Panc1 (cell line): ENCODE results near the gene GNMT.

ENCODE experiments used
- SIN3A ChIP-seq: IDR thresholded peaks from 2 replicates; pipeline ENCODE4 v1.6.1; 2012; ENCODE audit warnings: low read depth, mild to moderate bottlenecking, low read length, moderate library complexity, borderline replicate concordance; ENCODE audit not compliant: insufficient read depth
- TF ChIP-seq, protein P1 (sequence below): fragments of 450-650 bp; IDR thresholded peaks from 2 replicates; pipeline ENCODE4 v1.5.1; 2017; ENCODE audit warnings: mild to moderate bottlenecking

- TF ChIP-seq, protein P1, sequence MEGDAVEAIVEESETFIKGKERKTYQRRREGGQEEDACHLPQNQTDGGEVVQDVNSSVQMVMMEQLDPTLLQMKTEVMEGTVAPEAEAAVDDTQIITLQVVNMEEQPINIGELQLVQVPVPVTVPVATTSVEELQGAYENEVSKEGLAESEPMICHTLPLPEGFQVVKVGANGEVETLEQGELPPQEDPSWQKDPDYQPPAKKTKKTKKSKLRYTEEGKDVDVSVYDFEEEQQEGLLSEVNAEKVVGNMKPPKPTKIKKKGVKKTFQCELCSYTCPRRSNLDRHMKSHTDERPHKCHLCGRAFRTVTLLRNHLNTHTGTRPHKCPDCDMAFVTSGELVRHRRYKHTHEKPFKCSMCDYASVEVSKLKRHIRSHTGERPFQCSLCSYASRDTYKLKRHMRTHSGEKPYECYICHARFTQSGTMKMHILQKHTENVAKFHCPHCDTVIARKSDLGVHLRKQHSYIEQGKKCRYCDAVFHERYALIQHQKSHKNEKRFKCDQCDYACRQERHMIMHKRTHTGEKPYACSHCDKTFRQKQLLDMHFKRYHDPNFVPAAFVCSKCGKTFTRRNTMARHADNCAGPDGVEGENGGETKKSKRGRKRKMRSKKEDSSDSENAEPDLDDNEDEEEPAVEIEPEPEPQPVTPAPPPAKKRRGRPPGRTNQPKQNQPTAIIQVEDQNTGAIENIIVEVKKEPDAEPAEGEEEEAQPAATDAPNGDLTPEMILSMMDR = no peak
- TF ChIP-seq SIN3A = no peak
Observed at GRCh38 chr6:42996513-42996912, 36.0 kb downstream of the GNMT start.
